ENCODE results near the gene MRPL42.
"Not testable (repeated sequence)": the region's sequence is repeated elsewhere in the genome, so short reads cannot be mapped to it uniquely, and the experiment has no call there.

MRPL42 gene
- total RNA-seq: 43.4 to 50.4 (median 47.2) reads per million in 4 experiments

- peak; percentile 89 for DNase-seq
These were observed at the start of gene MRPL42 for GRCh38 chr12:93467351-93468007. MRPL42 (plus strand) TSS chr12:93467514; CDS start chr12:93469286, 1,772 bp downstream.

- DNase-seq: no peak
These were observed 49.3 kb upstream of the MRPL42 start for GRCh38 chr12:93417967-93418480.

- DNase-seq: no peak
These were observed 47.8 kb upstream of the MRPL42 start for GRCh38 chr12:93419388-93420034.

DNA sequence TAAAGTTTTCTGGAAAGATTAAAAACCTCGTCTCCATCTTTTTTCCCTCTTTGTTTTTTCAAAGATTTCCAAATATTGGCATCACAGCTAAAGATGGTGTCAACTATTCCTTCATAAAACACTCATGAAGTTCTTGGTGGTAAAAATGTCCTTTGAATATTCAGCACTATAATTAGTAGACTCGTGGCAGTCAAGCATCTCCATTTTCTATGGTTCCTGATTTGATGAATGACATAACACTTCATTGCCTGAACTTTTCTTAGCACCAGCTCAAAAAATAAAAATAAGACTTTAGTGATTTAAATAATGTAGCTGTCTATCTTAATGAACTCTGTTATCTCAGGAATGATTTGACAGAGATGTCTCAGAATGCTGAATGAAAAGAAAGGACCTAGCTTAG lies 45.3 kb upstream of the MRPL42 start:
- DNase-seq: no peak

GRCh38 chr12:93425736-93426411 lies 41.4 kb upstream of the MRPL42 start:
- no peak for DNase-seq

- no peak for DNase-seq
These were observed 40.9 kb upstream of the MRPL42 start for GRCh38 chr12:93426412-93426805.

- DNase-seq: no peak
These were observed 39.3 kb upstream of the MRPL42 start for GRCh38 chr12:93427779-93428564.

GRCh38 chr12:93429448-93429847 lies 37.9 kb upstream of the MRPL42 start:
- no peak for DNase-seq

- DNase-seq: no peak
These were observed 37.5 kb upstream of the MRPL42 start for GRCh38 chr12:93429852-93430251.

DNA sequence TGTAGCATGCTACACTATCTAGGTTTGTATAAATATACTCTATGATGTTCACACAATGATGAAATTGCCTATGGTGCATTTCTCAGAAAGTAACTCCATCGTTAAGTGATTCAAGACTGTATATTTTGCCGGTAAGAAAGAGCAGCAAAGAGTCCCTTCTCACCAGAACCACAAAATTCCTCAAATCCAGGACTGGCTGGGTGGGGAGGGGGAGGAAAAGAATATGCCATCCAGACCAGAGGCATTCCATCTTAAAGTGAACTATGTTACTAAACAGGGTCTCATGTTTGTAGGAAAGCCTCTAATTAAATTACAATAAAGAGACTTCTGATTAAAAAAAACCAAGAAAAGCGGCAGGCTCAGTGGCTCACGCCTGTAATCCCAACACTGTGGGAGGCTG lies 37.0 kb upstream of the MRPL42 start:
- no peak for DNase-seq

DNA sequence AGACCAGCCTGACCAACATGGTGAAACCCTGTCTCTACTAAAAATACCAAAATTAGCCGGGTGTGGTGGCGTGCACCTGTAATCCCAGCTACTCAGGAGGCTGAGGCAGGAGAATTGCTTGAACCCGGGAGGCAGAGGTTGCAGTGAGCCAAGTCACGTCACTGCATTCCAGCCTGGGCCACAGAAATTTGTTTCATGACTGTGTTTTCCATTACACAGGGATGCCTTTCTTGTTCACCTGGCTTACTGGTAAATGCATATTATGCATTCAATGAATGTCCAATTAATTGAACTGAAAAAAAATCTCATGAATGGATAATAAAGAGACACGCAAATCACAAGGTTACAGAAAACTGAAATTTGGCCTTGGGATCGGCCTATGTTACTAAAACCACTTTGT lies 35.3 kb upstream of the MRPL42 start:
- DNase-seq: not testable (repeated sequence)

DNA sequence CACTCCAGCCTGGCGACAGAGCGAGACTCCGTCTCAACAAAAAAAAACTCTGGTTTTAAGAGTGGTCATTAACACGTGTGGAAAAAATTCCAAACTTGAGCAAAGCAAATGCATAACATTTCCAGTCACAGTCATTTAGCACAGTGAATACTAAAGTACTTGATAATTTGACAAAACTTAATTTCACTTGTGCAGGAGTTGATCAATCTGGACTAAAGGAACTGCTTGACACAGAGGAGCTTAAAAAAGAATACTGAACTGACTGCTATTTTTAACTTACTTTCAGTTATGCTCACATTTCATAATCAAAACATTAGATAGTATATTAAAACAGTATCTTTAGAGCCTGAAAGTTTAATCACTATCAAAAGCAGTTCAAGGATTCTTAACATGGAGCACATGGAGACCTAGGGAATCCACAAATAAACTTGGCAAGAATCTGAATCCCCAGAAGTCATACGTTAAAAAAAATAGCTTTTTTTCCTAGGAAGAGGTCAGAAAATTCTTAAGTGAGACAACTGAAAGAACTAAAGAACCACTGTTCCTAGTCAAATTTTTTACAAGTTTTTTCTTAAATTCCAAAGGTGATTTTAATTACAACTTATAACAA lies 33.0 kb upstream of the MRPL42 start:
- DNase-seq: no peak

DNA sequence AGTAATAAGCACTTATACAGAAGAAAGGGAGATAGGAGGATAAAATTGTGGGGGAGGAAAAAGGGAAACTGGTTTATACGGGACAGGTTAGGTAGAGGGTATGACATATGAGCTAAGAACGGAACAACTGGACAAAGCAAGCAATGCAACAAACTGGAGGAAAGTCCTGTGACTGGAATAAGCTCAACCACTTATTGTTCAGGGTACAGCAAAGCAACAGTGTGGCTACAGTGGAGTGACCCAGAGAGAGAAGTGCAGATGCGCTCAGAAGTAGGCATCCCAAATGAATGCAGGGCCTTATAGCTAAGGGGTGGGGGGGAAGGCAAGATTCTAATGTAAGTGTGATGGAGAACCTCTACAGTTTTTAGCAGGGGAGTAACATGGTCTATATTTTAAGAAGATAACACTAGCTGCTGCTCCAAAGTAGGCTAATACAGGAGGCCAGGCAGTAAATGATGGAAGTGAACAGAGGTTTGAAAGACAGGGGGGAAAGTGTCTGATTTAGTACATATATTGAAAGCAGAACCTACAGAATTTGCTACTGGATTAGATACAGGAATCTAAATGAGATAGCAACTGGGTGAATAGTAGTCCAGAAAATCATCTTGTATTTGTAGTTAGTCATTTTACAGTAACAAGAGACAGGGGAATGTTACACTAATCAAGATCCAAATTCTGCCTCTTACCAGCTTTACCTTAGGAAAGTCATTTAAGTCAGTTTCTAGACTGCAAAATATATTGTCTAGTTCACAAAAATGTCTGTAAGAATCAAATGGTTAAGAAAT lies 28.9 kb upstream of the MRPL42 start:
- DNase-seq: no peak

GRCh38 chr12:93440043-93440835 lies 27.1 kb upstream of the MRPL42 start:
- no peak for DNase-seq

- DNase-seq: peak; percentile 19
These were observed 26.2 kb upstream of the MRPL42 start for GRCh38 chr12:93441081-93441616.

DNA sequence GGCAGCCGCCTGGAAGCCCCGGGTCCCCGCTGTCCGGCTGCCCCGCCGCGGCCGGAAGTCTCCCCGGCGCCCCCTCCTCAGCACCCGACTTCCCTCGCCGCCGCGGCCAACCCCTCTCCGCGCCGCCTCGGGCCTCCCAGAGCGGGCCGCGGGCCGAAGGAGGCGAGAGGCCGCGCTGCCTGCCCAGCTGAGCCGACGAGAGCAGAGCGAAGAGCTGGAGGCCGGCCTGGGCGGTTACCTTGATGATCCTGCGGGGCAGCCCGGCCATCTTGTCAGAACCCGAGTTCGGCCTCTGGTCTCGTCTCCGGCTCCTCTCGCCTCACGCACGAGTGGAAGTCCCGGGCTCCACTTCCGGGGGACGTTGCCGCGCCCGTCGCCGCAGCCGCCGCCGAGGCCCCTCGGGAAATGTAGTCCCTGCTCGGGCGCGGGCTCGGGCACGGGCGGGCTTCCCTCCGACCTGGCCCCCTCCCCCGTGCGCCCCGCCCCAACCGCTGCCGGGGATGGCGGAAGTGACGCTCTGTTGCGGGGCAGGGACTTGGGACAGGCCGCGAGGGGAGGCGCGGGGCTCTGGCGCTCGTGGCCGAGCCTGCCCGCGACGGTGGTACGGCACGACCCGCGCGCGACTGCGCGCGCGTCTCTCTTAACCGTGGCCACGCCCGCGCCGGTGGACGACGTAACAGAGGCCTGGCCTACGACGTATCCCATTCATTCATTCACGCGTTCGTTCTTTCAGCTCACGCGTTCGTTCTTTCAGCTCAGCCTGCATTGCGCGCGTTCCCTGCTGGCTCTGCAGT lies 25.5 kb upstream of the MRPL42 start, which contains the start of gene UBE2N:
Gene UBE2N, minus strand, starts transcription at position 331 of the 794 bp plus-strand sequence. Its CDS starts 63 bp downstream, at position 268.
- DNase-seq: peak; percentile 96

- DNase-seq: no peak
These were observed 24.6 kb upstream of the MRPL42 start for GRCh38 chr12:93442411-93443340.

DNA sequence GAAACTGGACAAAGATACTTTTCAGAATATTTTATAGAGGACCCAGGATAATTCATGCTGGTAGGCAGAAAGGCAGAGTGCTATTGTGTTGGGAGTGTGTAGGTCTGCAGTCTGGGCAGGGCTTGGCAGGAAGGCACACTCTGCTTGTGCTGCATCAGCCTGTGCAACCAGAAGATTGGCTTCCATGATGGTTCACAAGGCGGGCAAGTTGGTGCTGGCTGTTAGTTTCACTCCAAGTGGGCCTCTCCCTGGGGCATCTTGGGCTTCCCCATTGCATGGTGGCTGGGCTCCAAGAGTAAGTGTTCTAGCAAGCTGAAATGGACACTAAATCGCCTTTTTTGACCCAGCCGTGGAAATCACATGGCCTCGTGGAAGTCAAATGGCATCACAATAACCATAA lies 23.7 kb upstream of the MRPL42 start:
- DNase-seq: no peak

All from effector CD8-positive, alpha-beta T cell (primary cell).